Spleen (tissue), 7 donors: ENCODE measurements around the gene DGKB.

Source experiments
- CTCF ChIP-seq, 11 experiments: fragments of 200-600 bp in 7 of 11; fragments of 450-650 bp in 4 of 11; sonication (generic) in 4 of 11; IDR thresholded peaks in 8 of 11; conservative IDR thresholded peaks in 3 of 11; 1 replicate in 7 of 11; 2 replicates in 4 of 11; pipeline versions ENCODE4 v1.4.0 to v1.8.0; 2016 to 2021; ENCODE audit warnings: antibody characterized with exemption in 11 of 11, inconsistent platforms in 4 of 11, mild to moderate bottlenecking in 1 of 11
- POLR2A ChIP-seq, 3 donors: fragments of 450-650 bp; IDR thresholded peaks; one replicate each; pipeline ENCODE4 v1.5.1; 2017; ENCODE audit warnings: antibody characterized with exemption in 3 of 3, mild to moderate bottlenecking in 1 of 3
- POLR2AphosphoS5 ChIP-seq, 3 donors: sonication (generic); formaldehyde crosslinking; IDR thresholded peaks; one replicate each; pipeline ENCODE4 v1.5.1; 2017; ENCODE audit warnings: antibody characterized with exemption in 3 of 3
- donor health status: DM: no; HTN: no; CAD: no; lungs with moderate emphysema.
- donor health status: DM: no; HTN: no; CAD: no.
- donor health status: DM: no; HTN: no; CAD: no.

GRCh38 chr7:14902589-14903067 is at the start of gene DGKB:
- TF ChIP-seq POLR2A (IDR thresholded peaks at IDR 0.05) (no peak), CTCF (IDR thresholded peaks at IDR 0.05 in 8 of 11, conservative IDR thresholded peaks at IDR 0.05 in 3 of 11) (no peak), POLR2AphosphoS5 (IDR thresholded peaks at IDR 0.05) (no peak)
